GM21737 (cell line): ENCODE results near the gene APOA5.
A peak's percentile ranks its signal among the peaks of the same experiment; 100 is the strongest.
"Not testable (repeated sequence)": the region's sequence is repeated elsewhere in the genome, so short reads cannot be mapped to it uniquely, and the experiment has no call there.

Source experiments
- ATAC-seq: cut with Tn5 transposase; IDR thresholded peaks from one replicate; pipeline ENCODE4 v1.9.1; 2021; ENCODE audit warnings: mild to moderate bottlenecking, moderate library complexity; ENCODE audit not compliant: unreplicated experiment

Gene APOA5

GRCh38 chr11:116801662-116802061, 10.0 kb upstream of the APOA5 start:
- ATAC-seq: not testable (repeated sequence)

DNA sequence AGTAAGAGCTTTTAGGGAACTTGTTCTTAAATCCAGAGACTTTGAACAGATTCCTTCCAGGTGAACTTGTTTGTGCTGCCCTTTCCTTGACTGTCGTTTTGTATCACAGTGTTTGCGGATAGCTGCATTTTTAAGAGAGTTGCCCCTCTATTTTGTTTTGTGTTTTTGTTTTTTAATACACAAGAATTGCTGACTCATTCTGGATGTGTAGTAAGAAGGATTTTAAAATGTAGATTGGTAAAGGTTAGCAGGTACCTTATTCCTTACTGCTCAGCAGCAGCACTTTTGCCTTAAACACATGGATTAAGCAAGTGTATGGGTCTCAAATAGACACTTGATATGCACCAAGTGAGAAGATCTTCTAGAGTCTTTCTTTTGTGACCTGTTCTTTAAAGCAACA, 8.9 kb upstream of the APOA5 start:
- ATAC-seq: no peak

- no peak for ATAC-seq
Observed at GRCh38 chr11:116798368-116798767, 6.7 kb upstream of the APOA5 start.

GRCh38 chr11:116797816-116798215, 6.1 kb upstream of the APOA5 start:
- ATAC-seq: no peak

DNA sequence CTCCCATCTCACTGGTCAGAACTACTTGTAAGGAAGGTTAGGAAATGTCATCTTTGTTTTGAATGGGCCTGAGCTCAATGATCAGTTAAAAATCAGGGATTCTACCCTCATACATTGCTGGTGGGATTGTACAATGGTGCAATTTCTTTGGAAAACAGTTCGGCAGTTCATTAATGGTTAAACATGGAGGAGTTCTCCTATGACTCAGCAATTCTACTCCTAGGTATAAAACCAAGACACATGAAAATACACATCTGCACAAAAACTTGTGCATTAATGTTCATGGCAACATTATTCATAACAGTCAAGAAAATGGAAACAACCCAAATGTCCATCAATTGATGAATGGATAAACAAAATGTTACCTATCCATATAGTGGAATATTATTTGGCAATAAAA, 4.9 kb upstream of the APOA5 start:
- no peak for ATAC-seq

DNA sequence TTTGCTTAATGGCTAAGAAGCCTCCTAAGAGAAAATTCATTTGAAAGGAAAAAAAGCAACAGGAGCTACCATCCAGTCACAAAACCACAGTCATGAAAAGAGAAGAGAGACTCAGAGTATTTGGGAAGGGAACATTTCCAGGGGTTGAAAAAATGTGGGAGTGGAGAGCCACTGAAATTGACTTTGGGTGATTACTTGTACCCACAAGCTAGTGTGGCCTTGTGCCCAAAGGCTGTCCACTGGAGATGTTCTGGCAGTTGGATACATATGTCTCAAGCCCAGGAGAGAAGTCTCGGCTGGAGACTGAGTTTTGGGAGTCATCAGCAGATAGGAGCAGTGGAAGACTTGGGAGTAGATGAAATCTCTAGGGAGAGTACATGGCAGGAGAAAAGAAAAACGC, 3.2 kb upstream of the APOA5 start:
- no peak for ATAC-seq

DNA sequence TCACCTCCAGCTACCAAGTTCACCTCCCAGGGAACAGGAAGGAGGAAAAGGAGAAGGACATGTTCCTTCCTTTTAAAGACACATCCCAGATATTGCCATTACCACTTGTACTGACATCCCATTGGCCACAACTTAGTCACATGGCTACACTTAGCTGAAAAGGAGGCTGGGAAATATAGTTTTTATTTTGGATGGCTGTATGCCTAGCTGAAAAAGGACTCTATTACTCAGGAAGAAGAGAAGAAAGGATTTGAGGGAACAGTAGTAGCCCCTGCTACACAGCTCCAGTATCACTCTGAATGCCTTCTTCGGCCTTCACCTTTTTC, 2.1 kb upstream of the APOA5 start:
- no peak for ATAC-seq

DNA sequence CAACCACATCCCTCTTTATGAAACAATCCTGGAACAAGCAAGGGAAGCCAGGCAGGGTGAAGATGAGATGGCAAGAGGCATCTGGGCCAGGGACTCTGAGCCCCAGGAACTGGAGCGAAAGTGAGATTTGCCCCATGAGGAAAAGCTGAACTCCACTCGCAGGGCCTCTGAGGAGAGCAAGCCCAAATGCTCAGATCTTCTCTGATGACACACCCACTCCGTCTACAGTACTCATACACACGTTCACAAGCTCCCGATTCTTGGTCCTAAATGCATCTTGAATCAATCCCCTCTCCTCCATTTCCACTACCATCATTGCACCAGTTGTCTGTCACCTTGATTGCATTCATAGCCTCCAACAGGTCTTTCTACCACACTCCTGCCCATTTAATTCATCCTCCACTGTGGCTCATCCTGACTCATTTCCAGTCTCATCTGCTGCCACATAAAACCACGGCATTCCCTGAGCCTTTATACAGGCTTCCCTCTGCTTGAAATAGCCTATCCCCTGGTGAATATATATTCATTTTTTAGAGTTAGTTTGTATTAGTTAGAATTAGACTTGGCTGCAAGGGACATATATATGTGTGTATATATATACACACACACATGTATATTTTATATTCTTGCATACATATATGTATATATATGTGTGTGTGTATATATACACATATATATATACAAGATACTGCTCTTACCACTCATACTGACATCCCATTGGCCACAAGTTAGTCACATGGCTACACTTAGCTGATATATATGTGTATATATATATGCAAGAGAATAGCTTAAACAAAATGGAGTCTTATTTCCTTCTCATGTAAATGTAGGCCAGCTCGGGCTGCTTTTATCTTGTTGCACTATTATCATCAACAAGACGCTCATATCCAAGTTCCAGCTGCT, 1.4 kb upstream of the APOA5 start:
- ATAC-seq: no peak

GRCh38 chr11:116792144-116792868, 627 bp upstream of the APOA5 start:
- ATAC-seq: no peak

- no peak for ATAC-seq
Observed at GRCh38 chr11:116791002-116791812, 472 bp downstream of the APOA5 start.

DNA sequence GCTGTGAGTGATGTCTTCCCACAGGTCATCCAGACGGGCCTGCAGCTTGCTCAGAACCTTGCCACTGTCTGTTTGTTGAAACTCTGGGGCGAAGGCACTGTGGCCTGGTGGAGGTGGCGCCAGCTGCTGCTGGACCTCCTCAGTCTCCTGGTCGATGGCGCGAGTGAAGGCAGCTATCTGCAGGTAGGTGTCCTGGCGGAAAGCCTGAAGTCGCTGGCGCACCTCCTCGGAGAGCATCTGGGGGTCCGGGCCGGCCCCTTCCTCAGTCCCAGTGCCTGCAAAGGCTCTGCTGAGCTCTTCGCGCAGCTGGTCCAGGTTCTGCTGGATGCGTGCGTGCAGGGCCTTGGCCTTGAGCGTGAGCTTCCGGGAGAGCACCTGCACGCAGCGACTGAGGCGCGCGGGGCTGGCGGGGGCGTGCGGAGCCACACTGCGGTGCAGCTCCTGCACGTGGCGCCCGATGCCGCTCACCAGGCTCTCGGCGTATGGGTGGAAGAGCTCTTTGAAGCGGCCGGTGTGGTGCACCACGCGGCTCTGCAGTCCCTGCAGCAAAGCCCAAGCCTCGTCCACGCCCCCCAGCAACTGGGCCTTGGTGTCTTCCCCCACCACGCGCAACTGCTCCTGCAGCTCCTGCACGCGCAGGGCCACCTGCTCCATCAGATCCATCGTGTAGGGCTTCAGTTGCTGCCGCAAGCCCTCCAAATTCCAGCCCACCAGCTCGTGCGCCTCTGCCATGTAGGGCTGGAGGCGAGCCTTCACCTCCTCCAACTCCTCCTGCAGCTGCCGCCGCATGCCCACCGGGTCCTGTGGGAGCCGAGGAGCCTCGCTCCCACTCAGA, 1.3 kb downstream of the APOA5 start:
- ATAC-seq: no peak

DNA sequence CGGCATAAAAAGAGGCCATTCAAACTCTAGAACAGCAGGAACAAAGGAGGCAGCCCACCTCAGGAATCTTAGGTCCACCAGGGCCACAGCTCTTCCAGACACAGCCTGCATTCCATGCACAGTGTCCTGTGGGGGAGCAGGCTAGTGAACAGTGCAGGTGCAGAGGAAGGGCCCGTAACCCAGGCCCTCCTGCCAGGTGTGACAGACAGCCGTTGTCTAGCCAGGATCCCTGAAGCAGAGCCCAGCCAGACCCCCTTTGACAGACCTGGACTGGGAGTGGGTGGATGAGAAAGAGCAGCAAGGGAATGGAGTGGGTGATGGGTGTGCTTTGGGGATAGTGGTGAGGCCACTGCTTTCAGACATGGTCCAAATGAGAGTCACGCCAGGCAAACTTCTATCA, 2.7 kb downstream of the APOA5 start:
- ATAC-seq: no peak

DNA sequence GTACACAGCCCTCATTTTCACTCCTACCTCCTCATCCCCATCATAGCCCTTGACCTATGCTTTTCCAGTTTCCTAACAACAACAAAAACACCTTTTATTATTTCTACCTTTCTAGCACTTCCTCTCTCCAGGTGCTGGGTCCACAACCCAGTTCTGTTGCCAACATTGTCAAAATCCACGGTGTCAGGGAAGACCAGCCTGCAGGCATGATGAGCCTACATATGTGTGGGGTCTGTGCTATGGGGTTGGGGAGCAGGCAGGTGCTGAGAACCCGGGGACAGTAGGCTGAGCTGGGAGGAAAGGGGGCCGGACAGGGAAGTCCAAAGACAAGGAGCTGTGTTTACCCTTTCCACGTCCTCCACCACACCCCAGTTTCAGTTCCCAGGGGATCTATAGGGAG, 3.1 kb downstream of the APOA5 start:
- ATAC-seq: no peak

DNA sequence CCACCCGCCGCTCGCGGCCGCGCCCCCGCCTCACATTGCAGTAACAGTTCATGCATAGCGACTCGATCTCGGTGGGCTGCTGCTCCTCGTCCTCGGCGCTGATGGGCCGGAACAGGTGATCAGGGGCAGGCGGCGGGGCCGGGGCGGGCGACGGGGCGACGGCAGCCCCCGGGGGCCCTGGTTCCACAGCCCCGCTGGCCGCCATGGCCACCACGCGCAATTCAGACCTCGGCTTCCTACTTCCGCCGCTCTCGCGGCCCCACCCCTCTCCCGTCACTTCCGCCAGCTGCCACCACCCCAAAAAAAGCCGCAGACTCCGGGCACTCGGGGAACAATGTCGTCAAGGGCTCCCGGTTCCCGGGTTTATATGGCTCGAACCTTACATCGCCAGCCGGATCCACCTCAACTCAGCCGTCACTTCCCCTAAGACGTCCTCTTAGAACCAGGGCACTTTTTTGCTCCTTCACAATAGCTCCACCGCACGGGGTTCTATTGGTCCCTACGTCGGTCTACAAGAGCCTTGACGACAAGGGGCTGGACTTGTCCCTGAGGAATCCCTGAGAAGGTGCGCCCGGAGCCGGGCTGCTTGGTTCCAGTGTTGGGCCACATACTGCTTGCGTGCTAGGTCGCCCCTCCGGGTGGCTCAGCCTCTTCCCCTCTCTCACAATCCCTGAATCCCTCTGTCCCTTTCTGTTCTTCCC, 3.7 kb downstream of the APOA5 start, which contains the start of gene ZPR1:
TSS of gene ZPR1 (minus strand) at position 238 of the 701 bp plus-strand sequence. CDS start at position 205, 33 bp downstream.
- peak; percentile 84 for ATAC-seq

DNA sequence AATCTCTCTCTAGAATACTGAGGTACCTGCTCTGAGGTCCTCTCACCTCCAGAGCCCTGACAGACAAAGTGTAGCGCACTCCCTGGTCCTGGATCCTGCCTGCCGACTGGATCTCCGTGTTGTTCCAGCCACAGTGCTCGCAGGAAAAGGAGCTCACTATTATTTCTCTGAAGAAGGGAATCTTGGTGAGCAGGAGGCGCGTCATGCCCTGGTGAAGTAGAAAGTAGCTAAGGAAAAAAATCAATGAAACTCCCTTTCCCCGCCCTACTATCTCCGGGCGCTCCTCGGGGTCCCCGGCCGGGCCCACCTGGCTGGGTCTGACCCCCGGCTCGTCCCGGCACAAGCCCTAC, 4.3 kb downstream of the APOA5 start:
- no peak for ATAC-seq

GRCh38 chr11:116786966-116787365, 4.7 kb downstream of the APOA5 start:
- ATAC-seq: no peak

DNA sequence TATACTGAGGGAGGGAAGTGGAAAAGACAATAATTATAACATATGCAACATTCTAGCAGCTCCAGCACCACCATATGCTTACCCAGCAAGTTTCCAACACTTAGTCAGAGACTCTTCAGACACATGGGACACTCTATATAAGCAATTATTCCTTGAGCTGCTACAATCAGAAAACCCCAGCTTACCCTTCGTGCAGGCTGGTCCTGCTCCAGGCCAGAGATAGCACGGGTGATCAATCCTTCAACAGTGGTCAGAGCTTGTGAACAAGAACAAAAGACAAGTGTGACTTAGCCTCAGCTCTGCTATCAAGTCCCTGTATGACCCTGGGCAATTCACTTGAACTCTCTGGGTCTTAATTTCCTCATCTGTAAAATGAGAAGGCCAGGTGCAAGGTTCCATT, 5.4 kb downstream of the APOA5 start:
- no peak for ATAC-seq

DNA sequence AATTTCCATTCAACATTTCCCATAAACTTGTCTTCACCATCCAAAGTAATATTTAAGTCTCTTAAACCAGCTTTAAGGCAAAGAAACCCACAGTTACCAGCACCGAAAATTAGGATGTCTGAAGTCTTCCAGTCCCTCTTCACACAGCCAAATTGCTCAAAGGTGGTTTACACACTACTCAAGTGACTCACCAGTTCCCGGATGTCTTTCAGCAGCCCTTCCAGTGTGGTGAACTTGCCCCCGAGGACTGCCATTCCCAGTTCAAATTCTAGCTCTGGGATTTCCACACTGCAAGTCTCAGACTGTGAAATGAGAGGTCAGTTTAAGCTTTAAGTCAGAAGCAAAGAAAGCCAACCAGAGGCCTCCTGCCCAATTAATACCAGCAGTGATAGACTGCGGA, 9.0 kb downstream of the APOA5 start:
- no peak for ATAC-seq

- no peak for ATAC-seq
Observed at GRCh38 chr11:116778556-116778955, 13.1 kb downstream of the APOA5 start.

DNA sequence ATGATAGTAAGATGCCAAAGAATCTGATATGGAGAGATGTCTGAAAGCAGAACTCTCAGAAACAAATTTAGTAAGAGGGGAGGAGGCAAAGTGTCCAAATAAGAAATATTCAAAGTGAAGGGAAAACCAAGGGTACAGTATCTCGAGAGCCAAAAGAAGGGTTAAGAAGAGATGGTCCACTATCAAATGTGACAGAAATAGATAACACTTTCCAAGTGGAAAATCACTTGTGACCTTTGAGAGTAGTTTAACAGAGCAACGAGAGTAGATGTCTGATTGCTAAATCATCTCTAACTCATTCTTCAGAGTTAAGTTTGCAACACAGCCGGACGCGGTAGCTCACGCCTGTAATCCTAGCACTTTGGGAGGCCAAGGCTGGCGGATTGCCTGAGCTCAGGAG, 14.6 kb downstream of the APOA5 start:
- ATAC-seq: no peak
